GM12892 (cell line): Measurements from ENCODE around the gene RIC3.

Experiments
- POLR2A ChIP-seq: IDR thresholded peaks from 2 replicates; pipeline ENCODE4 v1.6.1; 2011; ENCODE audit warnings: low read depth, low read length, control low read depth
- POLR2AphosphoS5 ChIP-seq: IDR thresholded peaks from 2 replicates; pipeline ENCODE4 v1.6.1; 2011; ENCODE audit warnings: low read depth, low read length, control low read depth

- TF ChIP-seq POLR2A (no peak), POLR2AphosphoS5 (no peak)
Measured at GRCh38 chr11:8204025-8204424, 35.2 kb upstream of the RIC3 start.
